ENCODE measurements around the gene OTP.
"Not testable (repeated sequence)": the region's sequence is repeated elsewhere in the genome, so short reads cannot be mapped to it uniquely, and the experiment has no call there.

The OTP gene

GRCh38 chr5:77599679-77600078 is 38.8 kb downstream of the OTP start:
- no peak for DNase-seq

GRCh38 chr5:77590347-77590746 is 48.2 kb downstream of the OTP start:
- DNase-seq, result no peak

GRCh38 chr5:77588175-77588574 is 50.3 kb downstream of the OTP start:
- DNase-seq, result no peak

- DNase-seq, result no peak
Measured at GRCh38 chr5:77586101-77586500, 52.4 kb downstream of the OTP start.

- DNase-seq, result not testable (repeated sequence)
Measured at GRCh38 chr5:77582143-77582542, 56.4 kb downstream of the OTP start.

Measured in cerebellar nuclear complex (tissue), 1 donor.